ENCODE measurements around the gene CASR.

CASR gene

GRCh38 chr3:122307976-122308375 is 124.5 kb downstream of the CASR start:
- no peak for DNase-seq

GRCh38 chr3:122310361-122310760 is 126.9 kb downstream of the CASR start:
- DNase-seq = no peak

- no peak for DNase-seq
Measured at GRCh38 chr3:122312826-122313225, 129.4 kb downstream of the CASR start.

GRCh38 chr3:122313281-122313680 is 129.8 kb downstream of the CASR start:
- DNase-seq = no peak

GRCh38 chr3:122314228-122314876 is 130.9 kb downstream of the CASR start:
- DNase-seq = no peak

- DNase-seq = no peak
Measured at GRCh38 chr3:122315619-122316018, 132.2 kb downstream of the CASR start.

GRCh38 chr3:122316368-122316767 is 132.9 kb downstream of the CASR start:
- no peak for DNase-seq

GRCh38 chr3:122318620-122319019 is 135.2 kb downstream of the CASR start:
- no peak for DNase-seq

- no peak for DNase-seq
Measured at GRCh38 chr3:122322095-122323075, 138.9 kb downstream of the CASR start.

GRCh38 chr3:122324871-122325323 is 141.4 kb downstream of the CASR start, which contains the start of gene CSTA:
TSS of gene CSTA (plus strand) at chr3:122325248. CDS start at chr3:122325293, 45 bp downstream.
- DNase-seq = no peak

GRCh38 chr3:122325769-122326168 is 142.3 kb downstream of the CASR start:
- DNase-seq = no peak

- no peak for DNase-seq
Measured at GRCh38 chr3:122331886-122332285, 148.4 kb downstream of the CASR start.

GRCh38 chr3:122332551-122332950 is 149.1 kb downstream of the CASR start:
- no peak for DNase-seq
